ENCODE measurements around the gene VAV3.
A peak's percentile ranks its signal among the peaks of the same experiment; 100 is the strongest.

VAV3 gene

DNA sequence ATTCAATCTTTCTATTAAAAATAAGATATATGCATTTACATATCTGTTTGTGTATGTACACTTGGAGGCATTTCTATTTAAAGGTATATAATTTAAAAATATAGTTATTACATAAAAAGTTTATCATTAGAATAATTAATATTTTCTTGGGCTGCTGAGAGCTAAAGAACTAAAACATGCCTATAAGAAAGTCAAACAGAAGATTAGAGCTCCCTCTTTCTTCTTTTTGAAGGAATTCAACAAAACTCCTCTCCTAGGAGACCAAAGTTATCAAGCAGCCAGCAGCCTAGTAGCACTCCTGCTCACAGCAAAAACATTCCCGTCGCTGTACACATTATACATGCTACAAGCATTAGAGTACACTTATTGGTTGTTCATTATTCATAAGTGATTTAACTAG lies 216.4 kb downstream of the VAV3 start:
- Histone ChIP-seq H3K9me2 (replicated peaks; ENCODE audit: control insufficient read depth, low read length) (no peaks in the 10 kb centered on the region), H3K79me2 (ENCODE audit: control insufficient read depth, low read length) (no peaks in the 10 kb centered on the region), H3K27ac (ENCODE audit: low read depth, low read length) (no peak overlapping the region), H3K36me3 (ENCODE audit: control insufficient read depth, low read length) (no peaks in the 10 kb centered on the region), H3K4me3 (ENCODE audit: low read length) (no peak overlapping the region), H4K20me1 (ENCODE audit: control insufficient read depth, insufficient read depth, low read depth, low read length) (no peaks in the 10 kb centered on the region), H3K9me3 (ENCODE audit: control insufficient read depth, insufficient read depth, low read length) (no peaks in the 10 kb centered on the region), H3F3A (ENCODE audit: control insufficient read depth, insufficient read depth) (no peaks in the 10 kb centered on the region), H3K27me3 (ENCODE audit: control insufficient read depth, low read length) (no peaks in the 10 kb centered on the region), H3K4me1 (ENCODE audit: control insufficient read depth, low read length) (peaks cover 6% of the 10 kb centered on the region), H3K4me2 (ENCODE audit: low read length) (no peak overlapping the region)
- TF ChIP-seq, protein P1, sequence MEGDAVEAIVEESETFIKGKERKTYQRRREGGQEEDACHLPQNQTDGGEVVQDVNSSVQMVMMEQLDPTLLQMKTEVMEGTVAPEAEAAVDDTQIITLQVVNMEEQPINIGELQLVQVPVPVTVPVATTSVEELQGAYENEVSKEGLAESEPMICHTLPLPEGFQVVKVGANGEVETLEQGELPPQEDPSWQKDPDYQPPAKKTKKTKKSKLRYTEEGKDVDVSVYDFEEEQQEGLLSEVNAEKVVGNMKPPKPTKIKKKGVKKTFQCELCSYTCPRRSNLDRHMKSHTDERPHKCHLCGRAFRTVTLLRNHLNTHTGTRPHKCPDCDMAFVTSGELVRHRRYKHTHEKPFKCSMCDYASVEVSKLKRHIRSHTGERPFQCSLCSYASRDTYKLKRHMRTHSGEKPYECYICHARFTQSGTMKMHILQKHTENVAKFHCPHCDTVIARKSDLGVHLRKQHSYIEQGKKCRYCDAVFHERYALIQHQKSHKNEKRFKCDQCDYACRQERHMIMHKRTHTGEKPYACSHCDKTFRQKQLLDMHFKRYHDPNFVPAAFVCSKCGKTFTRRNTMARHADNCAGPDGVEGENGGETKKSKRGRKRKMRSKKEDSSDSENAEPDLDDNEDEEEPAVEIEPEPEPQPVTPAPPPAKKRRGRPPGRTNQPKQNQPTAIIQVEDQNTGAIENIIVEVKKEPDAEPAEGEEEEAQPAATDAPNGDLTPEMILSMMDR (IDR thresholded peaks at IDR 0.05; ENCODE audit: low read depth, low read length, poor library complexity, severe bottlenecking): peak; percentile 30
- no peak for TF ChIP-seq EZH2phosphoT487 (IDR thresholded peaks at IDR 0.05; ENCODE audit: borderline replicate concordance, low read length)

DNA sequence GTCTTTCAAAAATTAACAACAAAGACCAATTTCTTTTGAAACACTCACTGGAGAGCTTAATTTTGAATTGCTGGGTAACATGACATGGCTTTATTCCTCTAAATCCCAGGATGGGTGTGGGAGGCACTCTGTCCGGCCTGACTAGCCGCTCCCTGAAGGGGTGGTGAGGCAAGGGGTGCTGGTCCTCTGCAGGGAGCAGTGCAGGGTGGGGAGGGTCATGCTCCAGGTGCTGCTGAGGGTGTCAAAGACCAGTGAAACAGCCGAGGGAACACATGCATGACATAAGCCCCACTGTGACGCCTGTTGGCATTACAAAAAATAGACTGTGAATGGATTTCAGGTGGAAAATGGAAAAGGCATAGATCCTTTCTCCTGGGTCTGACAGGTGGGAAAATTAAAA lies 223.7 kb downstream of the VAV3 start:
- Histone ChIP-seq H3K4me3 (ENCODE audit: low read length) (no peak overlapping the region), H3K4me2 (ENCODE audit: low read length) (no peak overlapping the region), H3K79me2 (ENCODE audit: control insufficient read depth, low read length) (no peaks in the 10 kb centered on the region)

DNA sequence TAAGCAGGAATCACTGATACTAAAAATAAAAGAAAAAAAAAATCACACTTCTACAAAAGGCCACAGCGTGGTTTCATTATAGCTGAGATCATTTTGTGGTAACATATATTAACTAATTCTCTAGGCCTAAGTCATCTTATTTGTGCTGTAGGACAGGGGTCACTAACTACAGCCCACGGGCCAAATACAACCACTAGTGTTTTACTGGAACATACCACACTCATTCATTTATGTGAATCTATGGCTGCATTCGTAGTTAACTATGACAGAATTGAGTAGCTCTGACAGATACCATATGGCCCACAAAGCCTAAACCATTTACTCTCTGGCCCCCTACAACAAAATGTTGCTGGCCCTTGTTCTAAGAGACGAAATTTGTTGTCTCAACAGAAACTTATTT lies 224.4 kb downstream of the VAV3 start:
- no peaks in the 10 kb centered on the region for H4K20me1 ChIP-seq (ENCODE audit: control insufficient read depth, insufficient read depth, low read depth, low read length)
- no peaks in the 10 kb centered on the region for H3K79me2 ChIP-seq (ENCODE audit: control insufficient read depth, low read length)
- H3F3A ChIP-seq (ENCODE audit: control insufficient read depth, insufficient read depth): peaks cover 12% of the 10 kb centered on the region
- H3K36me3 ChIP-seq (ENCODE audit: control insufficient read depth, low read length): peaks cover 9% of the 10 kb centered on the region
- H3K27ac ChIP-seq (ENCODE audit: low read depth, low read length): peak overlapping the region; percentile 90; the same call in 1 of the 2 replicates
- no peaks in the 10 kb centered on the region for H3K27me3 ChIP-seq (ENCODE audit: control insufficient read depth, low read length)
- H3K4me1 ChIP-seq (ENCODE audit: control insufficient read depth, low read length): peaks cover 61% of the 10 kb centered on the region
- H3K9me2 ChIP-seq (replicated peaks; ENCODE audit: control insufficient read depth, low read length): no peaks in the 10 kb centered on the region
- H3K4me3 ChIP-seq (ENCODE audit: low read length): no peak overlapping the region
- no peaks in the 10 kb centered on the region for H3K9me3 ChIP-seq (ENCODE audit: control insufficient read depth, insufficient read depth, low read length)
- H3K4me2 ChIP-seq (ENCODE audit: low read length): peak overlapping the region; percentile 2; the same call in 1 of the 2 replicates
- TF ChIP-seq EZH2phosphoT487 (IDR thresholded peaks at IDR 0.05; ENCODE audit: borderline replicate concordance, low read length): no peak
- TF ChIP-seq, protein P1 (IDR thresholded peaks at IDR 0.05; ENCODE audit: low read depth, low read length, poor library complexity, severe bottlenecking): no peak

More for the DNA sequence above, 223.7 kb downstream of the VAV3 start:
- H3K9me3 ChIP-seq (ENCODE audit: control insufficient read depth, insufficient read depth, low read length): no peaks in the 10 kb centered on the region
- H3F3A ChIP-seq (ENCODE audit: control insufficient read depth, insufficient read depth): peaks cover 12% of the 10 kb centered on the region
- H4K20me1 ChIP-seq (ENCODE audit: control insufficient read depth, insufficient read depth, low read depth, low read length): no peaks in the 10 kb centered on the region
- no peaks in the 10 kb centered on the region for H3K9me2 ChIP-seq (replicated peaks; ENCODE audit: control insufficient read depth, low read length)
- TF ChIP-seq EZH2phosphoT487 (IDR thresholded peaks at IDR 0.05; ENCODE audit: borderline replicate concordance, low read length): no peak
- TF ChIP-seq, protein P1 (IDR thresholded peaks at IDR 0.05; ENCODE audit: low read depth, low read length, poor library complexity, severe bottlenecking): no peak
- no peak overlapping the region for H3K27ac ChIP-seq (ENCODE audit: low read depth, low read length)
- H3K4me1 ChIP-seq (ENCODE audit: control insufficient read depth, low read length): peaks cover 61% of the 10 kb centered on the region
- H3K36me3 ChIP-seq (ENCODE audit: control insufficient read depth, low read length): peaks cover 9% of the 10 kb centered on the region
- no peaks in the 10 kb centered on the region for H3K27me3 ChIP-seq (ENCODE audit: control insufficient read depth, low read length)
